Measurements from ENCODE around the gene GALK1.

GRCh38 chr17:75764711-75765421 is at the start of gene GALK1:
- TF ChIP-seq CTCF (conservative IDR thresholded peaks at IDR 0.05; ENCODE audit: low read depth, low read length) (peak; percentile 86), EZH2phosphoT487 (IDR thresholded peaks at IDR 0.05; ENCODE audit: borderline replicate concordance, low read length) (no peak), EZH2 (IDR thresholded peaks at IDR 0.05; ENCODE audit: low read length, unreplicated experiment) (no peak)

Data from PC-3 (cell line).